HG02870 (cell line): ENCODE data around the gene DKK3.

Source experiments
- ATAC-seq: cut with Tn5 transposase; IDR thresholded peaks from one replicate; pipeline ENCODE4 v1.9.1; 2021; ENCODE audit warnings: mild to moderate bottlenecking, moderate library complexity; ENCODE audit not compliant: unreplicated experiment

The DKK3 gene

GRCh38 chr11:11970556-11970955 lies 37.9 kb downstream of the DKK3 start:
- ATAC-seq, result no peak

- ATAC-seq, result no peak
These were observed 38.8 kb downstream of the DKK3 start for GRCh38 chr11:11969380-11970215.

GRCh38 chr11:11968511-11969280 lies 39.7 kb downstream of the DKK3 start:
- no peak for ATAC-seq

GRCh38 chr11:11967669-11968510 lies 40.5 kb downstream of the DKK3 start:
- no peak for ATAC-seq

- peak; percentile 94 for ATAC-seq
These were observed 41.4 kb downstream of the DKK3 start for GRCh38 chr11:11966826-11967668.

- ATAC-seq, result no peak
These were observed 42.1 kb downstream of the DKK3 start for GRCh38 chr11:11966354-11966741.

GRCh38 chr11:11965656-11966353 lies 42.6 kb downstream of the DKK3 start:
- no peak for ATAC-seq

- no peak for ATAC-seq
These were observed 43.2 kb downstream of the DKK3 start for GRCh38 chr11:11965192-11965591.

- ATAC-seq, result no peak
These were observed 43.7 kb downstream of the DKK3 start for GRCh38 chr11:11964774-11965150.

- no peak for ATAC-seq
These were observed 44.3 kb downstream of the DKK3 start for GRCh38 chr11:11963842-11964773.

GRCh38 chr11:11963067-11963466 lies 45.4 kb downstream of the DKK3 start:
- ATAC-seq, result no peak

- no peak for ATAC-seq
These were observed 46.9 kb downstream of the DKK3 start for GRCh38 chr11:11961399-11962028.

GRCh38 chr11:11960687-11961086 lies 47.7 kb downstream of the DKK3 start:
- ATAC-seq, result no peak

GRCh38 chr11:11959601-11960000 lies 48.8 kb downstream of the DKK3 start:
- no peak for ATAC-seq

- ATAC-seq, result no peak
These were observed 49.8 kb downstream of the DKK3 start for GRCh38 chr11:11958403-11959231.

- ATAC-seq, result no peak
These were observed 52.4 kb downstream of the DKK3 start for GRCh38 chr11:11956006-11956405.

GRCh38 chr11:11952036-11952435 lies 56.4 kb downstream of the DKK3 start:
- no peak for ATAC-seq
